T-helper 1 cell treated with Interleukin-12 subunit alpha and Interleukin-12 subunit beta and Interleukin-4 antibody, amounts not matched to agents 30 ng/mL and 1 ng/mL, for 36 hours (primary cell): ENCODE measurements around the gene CSNK1G2. TPM values are rescaled to one million over a fixed set of nuclear protein-coding genes. Genes with fewer than 3 reads are reported as not detected.

Experiments used
- intact Hi-C: fragments of 100-400 bp; cut with micrococcal nuclease; formaldehyde crosslinking; loops from one replicate; pipeline ENCODE4 v1.15.1; 2024
- total RNA-seq: library from RNA; stranded (reverse); gene quantifications from 2 replicates; pipeline ENCODE4 v1.2.3, GENCODE V29; 2022

The CSNK1G2 gene
- total RNA-seq, 1 donor from 2014 or later: 129 TPM

- intact Hi-C loops: no loop called here
These were observed 74.6 kb downstream of the CSNK1G2 start, which contains the start of gene BTBD2 for GRCh38 chr19:2015608-2015950. Gene BTBD2, minus strand, starts transcription at chr19:2015714. Its CDS starts 11 bp downstream, at chr19:2015703.

DNA sequence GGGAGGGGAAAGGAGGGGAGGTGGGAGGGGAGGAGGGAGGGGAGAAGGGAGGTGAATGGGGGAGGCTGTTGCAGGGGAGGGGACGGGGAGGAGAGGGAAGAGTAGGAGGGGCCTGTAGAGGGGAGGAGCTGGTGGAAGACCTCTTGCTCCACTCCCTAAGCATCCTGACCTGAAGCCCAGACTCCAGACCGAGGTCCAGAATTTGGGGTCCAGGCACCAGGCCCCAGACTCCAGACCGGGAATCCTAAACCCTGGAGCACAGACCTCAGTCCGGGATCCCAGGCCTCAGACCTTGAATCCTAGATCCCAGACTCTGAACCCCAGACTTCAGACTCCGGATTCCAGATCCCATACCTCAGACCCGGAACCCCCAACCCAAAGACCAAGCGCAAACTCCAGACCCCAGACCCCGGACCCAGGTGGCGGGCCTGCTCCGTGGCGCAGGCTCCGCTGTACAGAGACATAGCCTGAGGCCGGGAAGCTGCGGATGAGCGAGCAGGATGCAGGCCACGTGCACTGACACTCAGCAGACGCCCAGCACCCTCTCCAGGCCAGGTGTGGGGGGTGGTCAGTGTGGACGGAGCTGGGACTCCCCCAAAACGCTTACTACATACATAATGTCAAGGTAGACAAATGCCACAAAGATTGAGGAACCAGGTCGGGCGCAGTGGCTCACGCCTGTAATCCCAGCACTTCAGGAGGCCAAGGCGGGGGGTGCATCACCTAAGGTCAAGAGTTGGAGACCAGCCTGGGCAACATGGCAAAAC, 75.3 kb downstream of the CSNK1G2 start:
- intact Hi-C loops: no loop called here

DNA sequence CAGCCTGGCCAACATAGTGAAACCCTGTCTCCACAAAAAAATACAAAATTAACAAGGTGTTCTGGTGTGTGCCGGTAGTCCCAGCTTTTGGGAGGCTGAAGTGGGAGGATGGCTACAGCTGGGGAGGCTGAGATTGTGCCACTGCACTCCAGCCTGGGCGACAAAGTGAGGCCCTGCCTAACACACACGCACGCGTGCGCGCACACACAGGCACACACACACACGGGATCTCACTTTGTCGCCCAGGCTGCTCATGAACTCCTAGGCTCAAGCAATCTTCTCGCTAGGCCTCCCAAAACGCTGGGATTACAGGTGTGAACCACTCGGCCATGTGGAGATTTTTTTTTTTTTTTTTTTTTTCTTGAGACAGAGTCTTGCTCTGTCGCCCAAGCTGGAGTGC, 77.8 kb downstream of the CSNK1G2 start:
- intact Hi-C loops: loop anchor here (1.0 to 2.0 kb wide), 8 partner anchors 17 to 133 kb away; partner anchors contain the start of genes AP3D1, IZUMO4, MKNK2 and MOB3A

- intact Hi-C loops: no loop called here
These were observed 80.6 kb downstream of the CSNK1G2 start for GRCh38 chr19:2021453-2022140.

GRCh38 chr19:2022289-2022688, 81.3 kb downstream of the CSNK1G2 start:
- intact Hi-C loops: no loop called here

DNA sequence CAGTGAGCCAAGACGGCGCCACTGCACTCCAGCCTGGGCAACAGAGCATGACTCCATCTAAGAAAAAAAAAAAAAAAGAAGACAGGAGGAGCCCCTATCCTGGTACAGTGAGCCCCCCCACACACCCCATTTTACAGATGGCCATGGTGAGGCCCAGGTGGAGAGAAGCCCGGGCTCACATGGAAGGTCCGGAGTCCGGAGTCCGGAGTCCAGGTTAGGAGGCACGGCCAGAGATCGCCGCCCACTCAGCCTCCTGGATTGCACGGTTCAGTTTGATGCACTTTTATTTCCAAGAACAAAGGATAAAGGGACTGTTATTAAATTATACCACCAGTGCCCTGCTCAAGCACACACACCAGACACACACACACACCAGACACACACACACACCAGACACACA, 85.8 kb downstream of the CSNK1G2 start:
- intact Hi-C loops: no loop called here

DNA sequence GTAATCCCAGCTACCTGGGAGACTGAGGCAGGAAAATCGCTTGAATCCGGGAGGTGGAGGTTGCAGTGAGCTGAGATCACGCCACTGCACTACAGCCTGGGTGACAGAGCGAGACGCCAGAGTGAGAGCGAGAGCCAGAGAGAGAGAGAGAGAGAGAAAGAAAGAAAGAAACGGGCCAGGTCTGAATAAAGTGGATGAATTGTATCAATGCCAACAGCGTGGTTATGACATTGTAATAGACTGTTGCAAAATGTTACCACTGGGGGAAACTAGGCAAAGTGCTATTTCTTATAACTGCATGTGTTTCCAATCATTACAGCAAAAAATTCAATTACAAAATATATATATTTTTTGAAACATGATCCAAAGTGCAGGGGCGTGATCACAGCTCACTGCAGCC, 86.4 kb downstream of the CSNK1G2 start:
- intact Hi-C loops: no loop called here

Other genes starting within 250 kb of the CSNK1G2 start
- gene ONECUT3, start 187.7 kb upstream of the CSNK1G2 start, total RNA-seq: not detected in 2 replicates
- gene ATP8B3, start 128.9 kb upstream of the CSNK1G2 start, total RNA-seq: 14.2 and 14.9 TPM in 2 replicates
- gene REXO1, start 92.7 kb upstream of the CSNK1G2 start, total RNA-seq: 57.9 and 59.7 TPM in 2 replicates
- gene KLF16, start 77.6 kb upstream of the CSNK1G2 start, total RNA-seq: 20.4 and 21.5 TPM in 2 replicates
- 128 and 134 TPM in 2 replicates for gene ABHD17A, start 55.7 kb upstream of the CSNK1G2 start, total RNA-seq
- 10.5 and 12.2 TPM in 2 replicates for gene ADAT3, start 35.8 kb upstream of the CSNK1G2 start, total RNA-seq
- gene SCAMP4, start 35.8 kb upstream of the CSNK1G2 start, total RNA-seq: 35.4 and 41.9 TPM in 2 replicates
- gene BTBD2, start 74.5 kb downstream of the CSNK1G2 start, total RNA-seq: 34.2 and 44.9 TPM in 2 replicates
- gene MKNK2, start 110.1 kb downstream of the CSNK1G2 start, total RNA-seq: 205 and 213 TPM in 2 replicates
- gene MOB3A, start 155.2 kb downstream of the CSNK1G2 start, total RNA-seq: 244 and 254 TPM in 2 replicates
- gene IZUMO4, start 155.7 kb downstream of the CSNK1G2 start, total RNA-seq: 15.4 and 19.1 TPM in 2 replicates
- 126 and 139 TPM in 2 replicates for gene AP3D1, start 210.4 kb downstream of the CSNK1G2 start, total RNA-seq
- 70.1 and 73.4 TPM in 2 replicates for gene DOT1L, start 222.8 kb downstream of the CSNK1G2 start, total RNA-seq